HG03469 (cell line): ENCODE data around the gene KCNN4.
"Not testable (repeated sequence)": the region's sequence is repeated elsewhere in the genome, so short reads cannot be mapped to it uniquely, and the experiment has no call there.

Experiments used
- ATAC-seq: cut with Tn5 transposase; IDR thresholded peaks from one replicate; pipeline ENCODE4 v1.9.1; 2021; ENCODE audit warnings: mild to moderate bottlenecking, moderate library complexity, moderate number of reproducible peaks; ENCODE audit not compliant: unreplicated experiment

KCNN4 gene

DNA sequence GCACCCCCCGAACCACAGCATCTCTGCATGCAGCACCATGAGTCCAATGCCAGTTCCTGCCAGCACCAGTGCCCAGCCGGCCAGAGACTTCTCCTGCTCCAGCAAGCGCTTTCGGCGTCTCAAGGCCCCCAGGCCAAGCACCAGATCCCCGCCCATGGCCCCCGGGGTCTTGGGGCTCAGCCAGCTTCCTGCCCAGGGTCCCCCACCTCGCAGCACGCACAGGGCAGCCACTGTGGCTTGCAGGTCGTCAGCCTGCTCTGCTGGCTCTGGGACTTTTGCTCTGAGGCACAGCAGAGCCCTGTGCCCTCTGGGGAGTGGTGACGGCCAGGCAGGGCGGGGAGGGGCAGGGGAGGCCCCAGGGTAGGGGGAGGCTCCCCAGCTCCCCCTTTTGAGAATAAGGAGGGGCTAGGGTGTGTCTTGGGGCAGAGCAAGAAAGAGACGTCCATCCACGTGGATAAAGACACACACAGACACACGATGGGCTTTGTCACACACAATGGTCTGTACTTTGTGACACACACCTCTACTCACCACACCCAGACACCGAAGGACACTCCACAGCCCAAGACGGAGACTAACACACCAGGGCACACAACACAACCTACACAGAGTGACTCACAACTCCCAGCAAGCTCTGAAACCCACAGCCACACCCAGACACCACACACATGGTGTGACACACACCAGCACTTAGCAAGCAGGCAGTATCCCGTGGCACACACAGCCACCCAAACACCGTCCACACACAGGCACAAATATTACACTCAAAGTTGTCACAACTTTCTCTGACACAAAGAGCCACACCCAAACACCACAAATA lies at the start of gene KCNN4:
Gene KCNN4, minus strand, starts transcription at position 268 of the 820 bp plus-strand sequence. Its CDS starts 112 bp downstream, at position 156.
- ATAC-seq, result no peak

- peak; percentile 62 for ATAC-seq
Measured at GRCh38 chr19:43826787-43827754, 46.3 kb upstream of the KCNN4 start, which contains the start of gene ZNF283. ZNF283 (plus strand) TSS chr19:43827321; CDS start chr19:43833505, 6,184 bp downstream.

- not testable (repeated sequence) for ATAC-seq
Measured at GRCh38 chr19:43824572-43824971, 43.8 kb upstream of the KCNN4 start.

DNA sequence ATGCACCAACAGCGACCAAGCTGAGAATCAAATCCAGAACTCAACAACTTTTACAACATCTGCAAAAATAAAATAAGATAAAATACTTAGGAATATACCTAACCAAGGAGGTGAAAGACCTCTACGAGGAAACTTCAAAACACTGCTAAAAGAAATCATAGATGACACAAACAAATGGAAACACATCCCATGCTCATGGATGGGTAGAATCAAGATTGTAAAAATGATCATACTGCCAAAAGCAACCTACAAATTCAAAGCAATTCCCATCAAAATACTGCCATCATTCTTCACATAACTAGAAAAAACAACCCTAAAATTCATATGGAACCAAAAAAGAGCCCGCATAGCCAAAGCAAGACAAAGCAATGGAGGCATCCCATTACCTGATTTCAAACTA lies 43.1 kb upstream of the KCNN4 start:
- ATAC-seq, result not testable (repeated sequence)

GRCh38 chr19:43820884-43821215 lies 40.1 kb upstream of the KCNN4 start:
- ATAC-seq, result no peak

DNA sequence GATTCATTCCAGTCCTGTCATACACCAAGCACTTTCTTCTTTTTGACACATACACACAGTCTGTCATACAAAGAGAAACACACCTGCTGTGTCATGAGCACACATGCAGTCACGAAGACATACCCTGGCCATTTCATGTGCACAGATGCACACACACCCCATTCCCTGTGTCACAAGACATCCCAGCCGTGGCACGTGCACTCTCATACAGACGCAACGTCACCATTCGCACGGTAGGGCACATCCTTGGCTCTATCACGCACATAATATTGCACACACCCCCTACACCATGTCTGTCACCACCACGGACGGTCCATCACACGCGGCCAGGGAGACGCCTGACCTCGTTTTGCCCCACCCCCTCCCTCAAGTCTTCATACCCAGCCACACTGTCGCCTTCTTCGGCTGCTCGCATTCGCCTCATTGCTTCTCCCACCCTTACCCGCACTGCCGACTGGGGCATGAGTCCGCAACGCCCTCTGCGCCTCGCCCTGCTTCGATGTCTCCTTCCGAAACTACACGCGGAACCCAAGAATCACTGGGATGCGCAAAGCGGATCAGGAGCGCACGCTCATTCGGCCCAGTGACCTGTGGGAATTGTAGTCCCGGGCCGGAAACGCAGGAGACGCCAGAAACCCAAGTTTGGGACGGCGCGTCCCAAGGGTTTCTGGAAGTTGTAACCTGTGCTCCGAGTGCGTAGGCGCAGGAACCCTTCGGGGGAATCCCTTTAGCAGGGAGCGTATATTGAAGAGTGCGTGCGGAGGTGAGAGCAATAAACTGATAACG lies 39.5 kb upstream of the KCNN4 start:
- no peak for ATAC-seq

GRCh38 chr19:43818500-43818899 lies 37.7 kb upstream of the KCNN4 start:
- no peak for ATAC-seq

DNA sequence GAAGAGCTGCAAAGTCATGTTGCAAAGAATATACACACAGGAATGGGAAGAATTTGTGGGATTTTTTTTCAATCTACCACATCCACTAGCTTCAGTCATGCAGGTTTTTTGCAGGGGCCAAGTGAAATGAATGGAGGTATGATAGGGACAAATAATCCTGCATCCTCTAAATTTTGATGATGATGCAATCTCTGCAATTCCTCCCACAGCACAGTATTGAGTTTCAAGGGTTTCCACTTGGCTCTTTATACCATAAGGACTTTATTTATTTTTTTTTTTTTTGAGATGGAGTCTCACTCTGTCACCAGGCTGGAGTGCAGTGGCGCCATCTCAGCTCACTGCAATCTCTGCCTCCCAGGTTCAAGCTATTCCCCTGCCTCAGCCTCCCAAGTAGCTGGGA lies 36.7 kb upstream of the KCNN4 start:
- ATAC-seq, result not testable (repeated sequence)

- no peak for ATAC-seq
Measured at GRCh38 chr19:43814663-43815352, 34.0 kb upstream of the KCNN4 start.

- ATAC-seq, result no peak
Measured at GRCh38 chr19:43812688-43813087, 31.9 kb upstream of the KCNN4 start.

DNA sequence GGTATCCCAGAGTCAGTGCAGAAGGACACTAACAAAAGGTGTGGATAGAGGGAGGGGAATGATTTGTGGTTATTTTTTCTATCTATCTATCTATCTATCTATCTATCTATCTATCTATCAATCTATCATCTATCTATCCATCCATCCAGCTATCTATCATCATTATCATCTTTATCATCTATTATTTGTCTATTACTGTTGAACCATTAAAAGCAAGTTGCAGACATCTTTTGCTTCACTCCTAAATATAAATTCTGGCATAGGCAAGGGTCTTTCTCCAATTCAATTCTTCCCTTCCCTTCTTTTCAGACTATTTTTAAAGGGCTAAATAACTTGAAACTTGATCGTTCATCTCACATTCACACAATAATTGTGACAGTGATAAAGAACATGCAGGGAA lies 31.5 kb upstream of the KCNN4 start:
- ATAC-seq, result no peak

- no peak for ATAC-seq
Measured at GRCh38 chr19:43811837-43812236, 31.1 kb upstream of the KCNN4 start.

DNA sequence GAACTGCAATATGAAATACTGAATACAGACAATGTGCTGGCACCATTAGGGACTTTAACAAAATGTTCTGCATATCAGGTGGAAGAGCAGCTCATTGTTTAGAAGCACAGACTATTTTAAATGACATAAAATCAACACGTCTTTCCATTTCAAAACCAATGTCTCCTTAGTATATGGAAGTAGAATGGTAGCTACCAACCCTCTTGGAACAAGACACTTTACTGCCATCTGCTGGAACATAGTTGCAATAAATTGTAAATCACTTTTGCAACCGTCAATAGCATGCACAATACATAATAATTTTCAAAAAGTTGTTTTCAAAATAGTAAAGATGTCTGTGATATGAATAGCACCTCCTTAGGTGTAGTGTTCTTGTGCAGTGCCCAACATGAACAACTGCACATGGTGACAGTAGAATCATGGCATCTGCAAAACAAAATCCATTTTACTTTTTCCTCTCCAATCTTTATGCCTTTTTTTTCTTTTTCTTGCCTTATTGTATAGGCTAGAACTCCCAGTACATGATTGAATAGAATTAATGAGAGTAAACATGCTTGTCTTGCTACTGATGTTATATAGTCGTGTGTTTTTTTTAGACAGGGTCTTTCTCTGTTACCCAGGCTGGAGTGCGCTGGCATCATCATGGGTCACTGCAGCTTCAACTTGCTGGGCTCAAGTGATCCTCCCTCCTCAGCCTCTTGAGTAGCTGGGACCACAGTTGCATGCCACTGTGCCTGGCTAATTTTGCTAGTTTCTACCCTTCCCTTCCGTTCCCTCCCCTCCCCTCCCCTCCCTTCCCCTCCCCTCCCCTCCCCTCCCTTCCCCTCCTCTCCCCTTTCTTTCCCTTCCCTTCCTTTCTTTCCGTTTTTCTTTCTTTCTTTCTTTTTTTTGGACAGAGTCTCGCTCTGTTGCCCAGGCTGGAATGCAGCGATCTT lies 29.3 kb upstream of the KCNN4 start:
- no peak for ATAC-seq

GRCh38 chr19:43807651-43808050 lies 26.9 kb upstream of the KCNN4 start:
- ATAC-seq, result no peak

DNA sequence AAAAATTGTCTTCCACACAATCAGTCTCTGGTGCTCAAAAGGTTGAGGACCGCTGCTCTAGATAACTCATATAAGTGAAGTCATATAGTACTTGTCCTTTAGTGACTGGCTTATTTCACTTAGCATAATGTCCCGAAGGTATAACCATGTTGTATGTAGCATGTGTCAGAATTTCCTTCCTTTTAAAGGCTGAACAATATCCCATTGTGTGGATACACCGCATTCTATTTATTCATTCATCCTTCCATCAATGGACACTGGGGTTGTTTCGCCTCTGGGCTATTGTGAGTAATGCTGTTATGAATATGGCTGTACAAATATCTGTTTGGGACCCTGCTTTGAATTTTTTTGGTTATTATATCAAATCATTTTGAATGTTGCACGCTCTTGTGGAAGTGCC lies 26.1 kb upstream of the KCNN4 start:
- no peak for ATAC-seq

DNA sequence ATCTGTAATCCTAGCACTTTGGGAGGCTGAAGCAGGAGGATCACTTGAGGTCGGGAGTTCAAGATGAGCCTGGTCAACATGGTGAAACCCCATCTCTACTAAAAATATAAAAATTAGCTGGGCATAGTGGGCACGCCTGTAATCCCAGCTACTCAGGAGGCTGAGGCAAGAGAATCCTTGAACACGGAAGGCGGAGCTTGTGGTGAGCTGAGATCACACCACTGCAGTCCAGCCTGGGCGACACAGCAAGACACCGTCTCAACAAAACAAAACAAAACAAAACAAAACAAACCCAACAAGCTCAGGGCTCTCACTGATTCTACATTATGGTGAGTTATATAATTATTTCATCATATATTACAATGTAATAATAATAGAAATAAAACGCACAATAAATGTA lies 25.6 kb upstream of the KCNN4 start:
- ATAC-seq, result not testable (repeated sequence)

GRCh38 chr19:43804432-43804831 lies 23.7 kb upstream of the KCNN4 start:
- no peak for ATAC-seq

- ATAC-seq, result no peak
Measured at GRCh38 chr19:43802216-43802951, 21.6 kb upstream of the KCNN4 start, which contains the start of gene LYPD5. LYPD5 (minus strand) TSS chr19:43802447; CDS start chr19:43802380, 67 bp downstream.
